PC-3 (cell line): ENCODE measurements around the gene MEPE.

Experiments
- CTCF ChIP-seq: fragments of 300-600 bp; sonication (generic); conservative IDR thresholded peaks from 2 replicates; pipeline ENCODE4 v1.5.1; 2017; ENCODE audit warnings: antibody characterized with exemption, low read depth, mild to moderate bottlenecking, low read length
- EZH2 ChIP-seq: fragments of 300-600 bp; sonication (generic); IDR thresholded peaks from one replicate; pipeline ENCODE4 v1.6.1; 2017; ENCODE audit warnings: antibody characterized with exemption, mild to moderate bottlenecking, low read length; ENCODE audit not compliant: unreplicated experiment
- EZH2phosphoT487 ChIP-seq: fragments of 300-600 bp; sonication (generic); IDR thresholded peaks from 2 replicates; pipeline ENCODE4 v1.6.1; 2018; ENCODE audit warnings: mild to moderate bottlenecking, antibody characterized with exemption, low read length, borderline replicate concordance

DNA sequence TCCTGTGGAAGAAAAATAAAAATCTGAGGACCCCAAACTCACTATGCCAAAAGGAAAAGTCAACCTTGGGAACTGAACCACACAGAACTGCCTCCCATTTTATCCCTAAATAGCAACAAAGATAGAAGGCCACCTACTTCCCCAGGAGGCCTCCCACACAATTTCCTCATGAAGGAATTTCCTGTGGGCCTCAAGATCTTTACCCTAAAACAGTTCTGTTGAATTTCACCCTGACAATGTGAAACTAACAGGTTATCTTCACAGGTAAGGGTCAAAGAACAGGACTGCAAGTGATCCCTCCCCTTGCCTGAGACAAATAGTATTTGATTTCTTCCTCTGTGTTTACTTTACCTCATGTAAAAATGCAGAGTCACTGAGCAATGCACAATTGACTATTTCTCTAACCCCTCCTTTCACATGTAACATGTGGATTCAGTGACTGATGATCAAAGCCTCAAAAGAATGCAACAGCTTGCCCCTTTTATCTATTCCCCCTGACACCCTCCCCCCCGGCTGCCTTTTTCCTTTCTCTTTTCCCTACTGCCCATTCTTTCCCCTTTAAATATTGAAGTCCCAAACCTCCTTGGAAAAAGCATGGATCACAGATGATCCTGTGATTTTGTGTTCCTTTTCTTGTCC lies 33.3 kb downstream of the MEPE start:
- TF ChIP-seq CTCF (no peak), EZH2phosphoT487 (no peak), EZH2 (no peak)
